ENCODE results near the gene COL4A2.

DNA sequence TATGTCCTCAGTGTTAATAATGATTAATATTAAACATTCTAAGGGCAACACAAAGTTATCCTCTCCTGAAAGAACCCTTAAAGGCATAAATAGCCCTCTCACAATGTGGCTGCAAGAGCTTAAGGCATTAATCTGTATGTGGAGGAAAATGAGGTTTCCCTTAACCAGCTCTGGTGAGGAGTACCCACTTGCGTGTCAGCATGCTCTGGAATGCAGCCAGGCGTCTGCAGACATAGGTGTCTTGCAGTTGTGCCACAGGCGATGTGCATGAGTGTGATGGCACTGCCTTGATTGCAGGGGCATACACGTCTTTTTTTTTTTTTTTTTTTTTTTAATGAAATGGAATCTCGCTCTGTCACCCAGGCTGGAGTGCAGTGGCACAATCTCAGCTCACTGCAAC is 162.5 kb downstream of the COL4A2 start:
- TF ChIP-seq ZNF514 (tag by site-specific recombination; IDR thresholded peaks at IDR 0.05) (no peak), CTCF (tag by site-specific recombination; IDR thresholded peaks at IDR 0.05) (no peak), ZNF560 (tag by site-specific recombination; IDR thresholded peaks at IDR 0.05; ENCODE audit: borderline replicate concordance) (no peak), KLF10 (tag by site-specific recombination; IDR thresholded peaks at IDR 0.05) (no peak), ZNF600 (tag by site-specific recombination; IDR thresholded peaks at IDR 0.05) (no peak), ZNF777 (tag by site-specific recombination; IDR thresholded peaks at IDR 0.05; ENCODE audit: borderline replicate concordance) (no peak), ZSCAN30 (tag by site-specific recombination; IDR thresholded peaks at IDR 0.05) (no peak), KLF7 (tag by site-specific recombination; IDR thresholded peaks at IDR 0.05; ENCODE audit: borderline replicate concordance) (no peak)
